ENCODE measurements around the gene TGM4.

DNA sequence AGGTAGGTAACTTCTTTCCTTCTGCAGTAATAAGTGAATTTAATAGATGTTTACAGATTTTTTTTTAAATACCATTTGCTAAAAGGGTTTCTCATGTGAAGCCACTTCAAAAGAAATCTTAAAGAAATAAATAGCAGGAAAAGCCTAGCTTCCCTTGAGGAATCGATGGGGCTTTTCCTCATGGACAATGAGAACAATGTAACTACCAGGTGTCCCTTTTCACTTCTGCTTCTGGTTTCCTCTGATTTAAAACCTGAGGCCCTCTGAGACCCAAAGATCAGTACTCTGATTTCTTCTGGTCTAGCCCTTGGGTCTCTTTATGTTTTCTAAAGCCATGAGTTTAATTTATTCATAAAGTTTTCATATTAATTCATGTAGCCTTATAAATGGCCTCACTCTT is 25.8 kb upstream of the TGM4 start:
- TF ChIP-seq, protein P1, sequence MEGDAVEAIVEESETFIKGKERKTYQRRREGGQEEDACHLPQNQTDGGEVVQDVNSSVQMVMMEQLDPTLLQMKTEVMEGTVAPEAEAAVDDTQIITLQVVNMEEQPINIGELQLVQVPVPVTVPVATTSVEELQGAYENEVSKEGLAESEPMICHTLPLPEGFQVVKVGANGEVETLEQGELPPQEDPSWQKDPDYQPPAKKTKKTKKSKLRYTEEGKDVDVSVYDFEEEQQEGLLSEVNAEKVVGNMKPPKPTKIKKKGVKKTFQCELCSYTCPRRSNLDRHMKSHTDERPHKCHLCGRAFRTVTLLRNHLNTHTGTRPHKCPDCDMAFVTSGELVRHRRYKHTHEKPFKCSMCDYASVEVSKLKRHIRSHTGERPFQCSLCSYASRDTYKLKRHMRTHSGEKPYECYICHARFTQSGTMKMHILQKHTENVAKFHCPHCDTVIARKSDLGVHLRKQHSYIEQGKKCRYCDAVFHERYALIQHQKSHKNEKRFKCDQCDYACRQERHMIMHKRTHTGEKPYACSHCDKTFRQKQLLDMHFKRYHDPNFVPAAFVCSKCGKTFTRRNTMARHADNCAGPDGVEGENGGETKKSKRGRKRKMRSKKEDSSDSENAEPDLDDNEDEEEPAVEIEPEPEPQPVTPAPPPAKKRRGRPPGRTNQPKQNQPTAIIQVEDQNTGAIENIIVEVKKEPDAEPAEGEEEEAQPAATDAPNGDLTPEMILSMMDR (IDR thresholded peaks at IDR 0.05 in 4 of 5, conservative IDR thresholded peaks at IDR 0.05 in 1 of 5) = no peak
- TF ChIP-seq POLR2A (IDR thresholded peaks at IDR 0.05) = no peak

All from gastrocnemius medialis (tissue), 4 donors.